AG10803 (cell line): ENCODE data around the gene LAMA3.

ENCODE experiments used
- DNase-seq: peaks from one replicate; pipeline ENCODE4 v3.0.0; 2010; ENCODE audit warnings: low read depth
- H3K4me3 ChIP-seq: 2 replicates; pipeline ENCODE4 v1.5.1; 2011; ENCODE audit warnings: mild to moderate bottlenecking, low read length, control low read depth
- TF ChIP-seq, protein P1 (sequence below): conservative IDR thresholded peaks from 2 replicates; pipeline ENCODE4 v1.5.1; 2011; ENCODE audit warnings: mild to moderate bottlenecking, low read length, control low read depth, inconsistent platforms

Gene LAMA3

GRCh38 chr18:23855721-23856120, 166.5 kb downstream of the LAMA3 start:
- no peak overlapping the region for H3K4me3 ChIP-seq
- TF ChIP-seq, protein P1, sequence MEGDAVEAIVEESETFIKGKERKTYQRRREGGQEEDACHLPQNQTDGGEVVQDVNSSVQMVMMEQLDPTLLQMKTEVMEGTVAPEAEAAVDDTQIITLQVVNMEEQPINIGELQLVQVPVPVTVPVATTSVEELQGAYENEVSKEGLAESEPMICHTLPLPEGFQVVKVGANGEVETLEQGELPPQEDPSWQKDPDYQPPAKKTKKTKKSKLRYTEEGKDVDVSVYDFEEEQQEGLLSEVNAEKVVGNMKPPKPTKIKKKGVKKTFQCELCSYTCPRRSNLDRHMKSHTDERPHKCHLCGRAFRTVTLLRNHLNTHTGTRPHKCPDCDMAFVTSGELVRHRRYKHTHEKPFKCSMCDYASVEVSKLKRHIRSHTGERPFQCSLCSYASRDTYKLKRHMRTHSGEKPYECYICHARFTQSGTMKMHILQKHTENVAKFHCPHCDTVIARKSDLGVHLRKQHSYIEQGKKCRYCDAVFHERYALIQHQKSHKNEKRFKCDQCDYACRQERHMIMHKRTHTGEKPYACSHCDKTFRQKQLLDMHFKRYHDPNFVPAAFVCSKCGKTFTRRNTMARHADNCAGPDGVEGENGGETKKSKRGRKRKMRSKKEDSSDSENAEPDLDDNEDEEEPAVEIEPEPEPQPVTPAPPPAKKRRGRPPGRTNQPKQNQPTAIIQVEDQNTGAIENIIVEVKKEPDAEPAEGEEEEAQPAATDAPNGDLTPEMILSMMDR, result no peak
- DNase-seq, result no peak

GRCh38 chr18:23856466-23857163, 167.4 kb downstream of the LAMA3 start:
- TF ChIP-seq, protein P1, result no peak
- peak; percentile 6 for DNase-seq
- no peak overlapping the region for H3K4me3 ChIP-seq

GRCh38 chr18:23857164-23857552, 167.9 kb downstream of the LAMA3 start:
- TF ChIP-seq, protein P1, result no peak
- no peak overlapping the region for H3K4me3 ChIP-seq
- DNase-seq, result no peak

DNA sequence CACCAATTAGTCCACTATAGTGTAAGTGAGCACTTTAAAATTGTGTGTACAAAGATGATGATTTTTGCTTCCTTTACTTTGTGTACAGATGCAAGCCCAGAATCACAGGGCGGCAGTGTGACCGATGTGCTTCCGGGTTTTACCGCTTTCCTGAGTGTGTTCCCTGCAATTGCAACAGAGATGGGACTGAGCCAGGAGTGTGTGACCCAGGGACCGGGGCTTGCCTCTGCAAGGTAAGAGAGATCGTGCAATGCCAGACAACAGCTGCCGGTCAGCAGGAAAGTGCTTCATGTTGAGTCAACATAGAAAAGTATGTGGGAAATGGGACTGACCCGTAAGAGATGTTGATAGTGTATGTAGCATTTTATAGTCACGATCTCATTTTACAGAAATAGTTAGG, 168.5 kb downstream of the LAMA3 start:
- TF ChIP-seq, protein P1, result no peak
- no peak overlapping the region for H3K4me3 ChIP-seq
- DNase-seq, result peak; percentile 27

DNA sequence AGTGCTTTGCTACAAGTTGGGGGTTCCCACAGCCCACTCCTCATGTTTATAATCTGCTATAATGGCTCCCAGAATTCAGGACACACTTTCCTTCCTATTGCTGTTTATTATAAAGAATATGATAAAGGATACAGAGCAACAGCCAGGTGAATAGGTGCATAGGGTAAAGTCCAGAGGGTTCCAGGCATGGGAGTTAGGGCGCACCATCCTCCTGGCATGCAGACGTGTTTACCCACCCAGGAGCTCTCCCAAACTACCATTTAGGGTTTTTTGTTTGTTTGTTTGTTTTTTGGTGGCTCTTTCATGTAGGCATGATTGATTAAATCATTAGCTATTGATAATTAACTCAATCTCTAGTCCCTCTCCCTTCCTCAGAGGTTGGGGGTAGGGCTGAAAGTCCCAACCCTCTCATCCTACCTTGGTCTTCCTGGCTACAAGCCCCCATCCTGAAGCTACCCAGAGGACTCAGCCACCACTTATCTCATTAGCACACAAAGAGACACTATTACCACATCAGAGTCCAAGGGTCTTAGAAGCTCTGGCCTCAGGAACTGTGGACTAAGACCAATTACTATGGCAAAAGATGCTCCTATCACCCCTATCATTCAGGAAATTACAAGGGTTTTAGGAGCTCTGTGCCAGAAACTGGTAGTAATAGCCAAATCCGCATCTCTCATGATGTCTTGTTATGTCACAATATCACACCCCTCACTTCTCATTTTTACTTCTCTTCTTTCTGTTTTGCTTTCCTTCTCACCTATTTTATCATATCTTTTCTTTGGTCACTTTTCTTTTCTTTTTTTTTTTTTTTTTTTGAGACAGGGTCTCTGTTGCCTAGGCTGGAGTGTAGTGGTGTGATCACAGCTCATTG, 170.4 kb downstream of the LAMA3 start:
- TF ChIP-seq, protein P1, result no peak
- DNase-seq, result no peak
- no peak overlapping the region for H3K4me3 ChIP-seq

DNA sequence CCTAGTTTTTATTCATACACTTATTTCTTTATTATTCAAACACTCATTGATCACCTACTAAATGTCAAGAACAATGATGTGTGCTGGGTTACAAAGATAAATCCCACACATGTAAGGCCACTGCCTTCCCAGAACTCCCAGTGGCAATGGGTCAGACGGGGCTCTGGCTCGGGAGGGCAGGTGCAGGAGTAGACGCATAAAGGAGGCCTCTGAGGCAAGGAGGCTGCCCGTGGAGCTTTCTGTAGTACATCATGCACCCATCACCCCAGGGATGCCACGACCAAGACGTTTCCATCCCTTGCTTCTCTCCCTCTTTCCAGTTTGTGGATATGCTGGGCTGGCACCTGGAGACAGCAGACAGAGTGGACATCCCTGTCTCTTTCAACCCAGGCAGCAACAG, 172.1 kb downstream of the LAMA3 start:
- DNase-seq, result no peak
- H3K4me3 ChIP-seq, result no peak overlapping the region
- TF ChIP-seq, protein P1, result no peak
